BE2C (cell line): ENCODE measurements around the gene RUBCNL.

Experiments used
- DNase-seq: peaks from one replicate; pipeline ENCODE4 v3.0.0-alpha.2; 2020
- H3K27me3 ChIP-seq: fragments of 250-450 bp; sonication (Bioruptor Pico); 2 replicates; pipeline ENCODE4 v1.5.1; 2020; ENCODE audit warnings: mild to moderate bottlenecking
- H3K36me3 ChIP-seq: fragments of 250-450 bp; sonication (Bioruptor Pico); 2 replicates; pipeline ENCODE4 v1.5.1; 2020; ENCODE audit warnings: mild to moderate bottlenecking
- H3K4me1 ChIP-seq: fragments of 250-450 bp; sonication (Bioruptor Pico); 2 replicates; pipeline ENCODE4 v1.5.1; 2020
- H3K4me3 ChIP-seq: 2 replicates; pipeline ENCODE4 v1.5.1; 2011; ENCODE audit warnings: low read depth, low read length
- H3K9me3 ChIP-seq: fragments of 250-450 bp; sonication (Bioruptor Pico); 2 replicates; pipeline ENCODE4 v1.5.1; 2020
- TF ChIP-seq, protein P1 (sequence below): IDR thresholded peaks from 2 replicates; pipeline ENCODE4 v1.5.1; 2012; ENCODE audit warnings: mild to moderate bottlenecking, low read depth, low read length

RUBCNL gene

DNA sequence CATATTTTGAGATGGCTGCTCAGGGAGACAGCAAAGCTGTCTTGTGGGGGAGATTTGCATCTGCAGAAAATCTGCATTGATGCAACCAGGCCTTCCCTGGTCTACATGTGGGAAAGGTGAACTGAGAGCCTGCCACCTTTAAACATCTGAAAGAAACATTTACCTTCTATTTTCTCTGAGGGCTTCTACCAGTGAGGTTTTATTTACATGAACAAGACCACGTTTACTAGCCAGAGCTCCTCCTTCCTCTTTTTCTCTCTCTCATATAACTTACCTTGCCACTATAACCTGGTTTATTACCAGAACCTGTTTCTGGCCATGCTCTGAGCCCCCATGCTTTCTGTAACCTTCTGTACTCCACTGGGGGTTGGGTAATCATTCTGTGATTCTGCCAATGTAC, 14.4 kb upstream of the RUBCNL start:
- Histone ChIP-seq H3K9me3 (no peaks in the 10 kb centered on the region), H3K4me1 (no peaks in the 10 kb centered on the region), H3K4me3 (no peak overlapping the region), H3K36me3 (no peaks in the 10 kb centered on the region), H3K27me3 (peaks cover 14% of the 10 kb centered on the region)
- DNase-seq: no peak
- TF ChIP-seq, protein P1, sequence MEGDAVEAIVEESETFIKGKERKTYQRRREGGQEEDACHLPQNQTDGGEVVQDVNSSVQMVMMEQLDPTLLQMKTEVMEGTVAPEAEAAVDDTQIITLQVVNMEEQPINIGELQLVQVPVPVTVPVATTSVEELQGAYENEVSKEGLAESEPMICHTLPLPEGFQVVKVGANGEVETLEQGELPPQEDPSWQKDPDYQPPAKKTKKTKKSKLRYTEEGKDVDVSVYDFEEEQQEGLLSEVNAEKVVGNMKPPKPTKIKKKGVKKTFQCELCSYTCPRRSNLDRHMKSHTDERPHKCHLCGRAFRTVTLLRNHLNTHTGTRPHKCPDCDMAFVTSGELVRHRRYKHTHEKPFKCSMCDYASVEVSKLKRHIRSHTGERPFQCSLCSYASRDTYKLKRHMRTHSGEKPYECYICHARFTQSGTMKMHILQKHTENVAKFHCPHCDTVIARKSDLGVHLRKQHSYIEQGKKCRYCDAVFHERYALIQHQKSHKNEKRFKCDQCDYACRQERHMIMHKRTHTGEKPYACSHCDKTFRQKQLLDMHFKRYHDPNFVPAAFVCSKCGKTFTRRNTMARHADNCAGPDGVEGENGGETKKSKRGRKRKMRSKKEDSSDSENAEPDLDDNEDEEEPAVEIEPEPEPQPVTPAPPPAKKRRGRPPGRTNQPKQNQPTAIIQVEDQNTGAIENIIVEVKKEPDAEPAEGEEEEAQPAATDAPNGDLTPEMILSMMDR: no peak

DNA sequence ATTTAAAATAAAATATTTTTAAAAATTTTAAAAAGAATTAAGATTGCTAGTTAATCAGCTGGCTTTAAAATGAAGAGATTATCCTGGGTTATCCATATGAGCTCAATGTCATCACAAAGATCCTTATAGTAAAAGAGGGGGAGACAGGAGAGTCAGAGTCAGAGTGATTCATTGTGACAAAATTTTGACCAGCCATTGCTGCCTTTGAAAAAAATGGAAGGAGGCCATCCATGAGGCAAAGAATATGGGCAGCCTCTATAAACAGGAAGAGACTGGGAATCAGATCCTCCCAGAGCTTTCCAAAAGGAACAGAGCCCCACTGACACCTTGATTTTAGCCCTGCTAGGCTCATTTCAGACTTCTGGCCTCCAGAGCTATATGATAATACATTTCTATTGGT, 9.3 kb upstream of the RUBCNL start:
- H3K9me3 ChIP-seq: no peaks in the 10 kb centered on the region
- TF ChIP-seq, protein P1: no peak
- no peaks in the 10 kb centered on the region; the same call in 1 of the 2 replicates for H3K27me3 ChIP-seq
- no peaks in the 10 kb centered on the region for H3K36me3 ChIP-seq
- DNase-seq: no peak
- H3K4me3 ChIP-seq: no peak overlapping the region
- no peaks in the 10 kb centered on the region for H3K4me1 ChIP-seq

DNA sequence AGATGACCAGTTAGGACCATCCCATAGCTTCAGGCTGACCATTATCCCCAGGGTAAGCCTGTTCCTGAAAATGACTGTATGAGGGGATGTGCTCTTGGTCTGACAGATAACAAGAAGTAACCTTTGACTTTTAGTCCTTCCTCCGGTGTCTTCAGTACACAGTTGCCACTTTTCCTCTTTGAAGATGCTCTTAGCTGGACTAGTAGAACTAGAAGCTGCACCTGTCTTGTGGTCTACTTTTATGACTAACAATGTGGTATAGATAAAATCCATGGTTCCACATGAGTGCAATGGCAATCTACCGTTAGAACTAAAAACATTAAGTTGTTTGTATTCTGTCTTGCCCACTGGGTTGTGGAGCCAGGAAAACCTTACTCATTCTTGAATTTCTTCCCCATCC, 5.9 kb upstream of the RUBCNL start:
- H3K9me3 ChIP-seq: no peaks in the 10 kb centered on the region
- H3K27me3 ChIP-seq: peaks cover 21% of the 10 kb centered on the region
- H3K36me3 ChIP-seq: no peaks in the 10 kb centered on the region
- TF ChIP-seq, protein P1: no peak
- H3K4me3 ChIP-seq: no peak overlapping the region
- no peak for DNase-seq
- H3K4me1 ChIP-seq: no peaks in the 10 kb centered on the region

DNA sequence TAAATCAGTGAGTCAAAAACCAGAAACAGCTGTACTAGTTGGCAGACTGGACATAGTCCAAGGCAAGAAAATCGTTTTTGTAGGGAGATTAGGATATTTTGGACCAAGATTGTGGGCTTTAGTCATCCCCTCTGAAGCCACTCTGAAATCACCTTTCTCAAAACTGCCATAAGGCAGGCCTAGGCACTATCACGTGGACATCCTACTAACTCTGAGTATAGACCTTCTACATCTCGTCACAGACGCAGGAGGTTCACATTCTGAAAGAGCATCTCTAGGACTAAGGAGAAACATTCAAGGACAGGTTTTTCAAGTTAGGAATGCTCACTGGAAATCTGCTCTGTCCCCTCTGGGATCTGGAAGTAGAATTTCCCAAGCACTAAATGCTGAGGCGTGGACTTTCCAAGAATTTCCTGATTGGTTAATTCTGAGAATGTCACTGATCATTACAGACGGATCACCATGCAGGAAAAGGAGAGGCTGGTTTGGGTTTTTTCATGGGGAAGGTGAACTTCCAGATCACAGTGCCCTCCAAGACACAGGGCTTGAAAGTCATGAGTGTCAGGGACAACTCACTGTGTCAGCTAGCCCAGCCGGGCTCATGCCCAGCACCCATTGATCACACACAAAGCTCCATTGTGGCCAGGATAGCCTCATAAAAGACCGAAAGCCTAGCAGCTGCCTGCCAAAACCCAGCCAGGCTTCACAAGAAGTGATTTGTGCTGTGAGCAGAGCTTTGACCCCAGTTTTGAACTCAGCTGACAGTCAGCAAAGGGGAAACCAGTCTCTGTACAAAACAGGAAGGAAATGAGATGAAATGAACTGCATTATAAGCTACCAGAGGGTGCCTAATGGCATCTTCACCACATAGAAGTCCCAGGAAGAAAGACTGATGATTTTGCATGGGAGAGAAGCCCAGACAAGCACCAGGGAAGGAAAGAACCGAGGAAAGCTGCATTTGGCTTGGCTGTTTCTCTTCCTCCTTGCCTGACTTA, 2.7 kb upstream of the RUBCNL start:
- H3K9me3 ChIP-seq: no peaks in the 10 kb centered on the region
- H3K4me1 ChIP-seq: no peaks in the 10 kb centered on the region
- DNase-seq: no peak
- TF ChIP-seq, protein P1: no peak
- H3K4me3 ChIP-seq: no peak overlapping the region
- H3K36me3 ChIP-seq: no peaks in the 10 kb centered on the region
- H3K27me3 ChIP-seq: peaks cover 51% of the 10 kb centered on the region

DNA sequence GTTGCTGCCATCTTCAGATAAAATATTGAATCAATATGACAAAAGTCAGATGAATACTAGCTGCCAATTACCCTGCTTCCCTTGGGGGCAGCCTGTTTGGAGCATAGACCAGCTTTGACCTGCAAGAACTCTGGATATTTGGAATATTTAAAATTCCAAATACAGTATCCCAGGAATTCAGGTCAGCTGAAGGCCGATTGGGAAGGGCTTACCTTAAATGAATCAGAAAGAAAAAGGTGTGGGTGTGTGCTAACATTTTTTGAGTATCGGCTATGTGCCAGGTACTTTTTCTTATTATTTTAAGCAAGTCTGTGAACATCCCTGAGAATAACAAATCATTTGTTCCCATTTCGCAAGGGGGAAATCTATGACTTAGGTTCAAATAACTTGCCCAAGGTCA, 1.8 kb upstream of the RUBCNL start:
- TF ChIP-seq, protein P1: no peak
- H3K36me3 ChIP-seq: no peaks in the 10 kb centered on the region
- no peak overlapping the region for H3K4me3 ChIP-seq
- DNase-seq: no peak
- no peaks in the 10 kb centered on the region for H3K9me3 ChIP-seq
- no peaks in the 10 kb centered on the region for H3K4me1 ChIP-seq
- peaks cover 56% of the 10 kb centered on the region for H3K27me3 ChIP-seq

DNA sequence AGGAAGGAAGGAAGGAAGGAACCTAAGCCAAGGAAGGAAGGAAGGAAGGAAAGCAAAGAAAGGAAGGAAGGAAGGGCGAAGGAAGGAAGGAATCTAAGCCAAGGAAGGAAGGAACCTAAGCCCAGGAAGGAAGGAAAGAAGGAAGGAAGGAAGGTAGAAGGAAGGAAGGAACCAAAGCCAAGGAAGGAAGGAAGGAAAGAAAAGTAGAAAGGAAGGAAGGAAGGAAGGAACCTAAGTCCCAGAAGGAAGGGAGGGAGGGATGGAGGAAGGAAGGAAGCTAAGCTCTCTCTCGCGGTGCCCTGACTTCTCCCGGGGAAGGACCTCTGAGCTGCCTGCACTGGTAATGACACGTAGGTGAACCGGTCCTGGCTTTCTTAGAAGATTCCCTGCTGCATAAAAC, 1.3 kb upstream of the RUBCNL start:
- H3K4me3 ChIP-seq: no peak overlapping the region
- no peaks in the 10 kb centered on the region for H3K9me3 ChIP-seq
- TF ChIP-seq, protein P1: no peak
- no peaks in the 10 kb centered on the region for H3K4me1 ChIP-seq
- no peaks in the 10 kb centered on the region for H3K36me3 ChIP-seq
- DNase-seq: no peak
- H3K27me3 ChIP-seq: peaks cover 57% of the 10 kb centered on the region
